ENCODE data around the gene STEAP3. TPM values are rescaled to one million over a fixed set of nuclear protein-coding genes. Genes with fewer than 3 reads are reported as not detected.

STEAP3 gene
- total and polyA plus RNA-seq, 4 donors: 1.9 to 20.3 (median 6.3) TPM

DNA sequence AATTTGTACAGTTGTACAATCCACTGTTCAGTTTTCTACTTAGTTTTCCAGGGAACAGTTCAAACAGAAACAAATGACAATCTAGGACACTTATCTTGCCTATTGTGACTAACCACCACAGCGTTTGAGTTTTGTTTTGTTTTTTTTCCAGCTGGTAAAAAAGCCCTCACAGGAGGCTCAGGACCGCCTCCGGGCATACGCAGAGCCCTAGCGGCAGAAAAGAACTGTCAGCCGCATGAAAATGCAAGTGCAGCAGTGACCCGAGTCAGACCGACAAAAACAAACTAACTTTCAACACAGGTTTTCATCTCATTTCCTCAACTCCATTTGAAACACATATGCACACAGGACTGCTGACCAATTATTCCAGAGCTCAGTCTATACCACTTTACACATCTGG, 68.6 kb downstream of the STEAP3 start:
- intact Hi-C loops (cut with DNase I): loop anchor here (5.0 kb wide), 2 partner anchors 280 to 410 kb away; no protein-coding TSS in a partner anchor
- Histone ChIP-seq H3K36me3 (ENCODE audit: control insufficient read depth in 1 of 2, insufficient read depth in 2 of 2, low read length in 1 of 2) (no peaks in the 10 kb centered on the region), H3K9me3 (ENCODE audit: control insufficient read depth, low read length) (no peaks in the 10 kb centered on the region), H3K4me1 (ENCODE audit: control insufficient read depth in 1 of 2, insufficient read depth in 2 of 2, low read length in 2 of 2) (no peaks in the 10 kb centered on the region), H3K27ac (ENCODE audit: low read depth in 1 of 2, low read length in 2 of 2) (no peak overlapping the region), H3K4me3 (ENCODE audit: low read length in 2 of 2) (no peak overlapping the region), H3K27me3 (ENCODE audit: control insufficient read depth in 1 of 2, insufficient read depth in 2 of 2, low read length in 1 of 2) (no peaks in the 10 kb centered on the region)
- no peak for ATAC-seq (ENCODE audit: low FRiP score)
- no peak for DNase-seq
- 11 to 31% methylated on average over 8 of the region's 8 CpGs for WGBS, 2 donors

DNA sequence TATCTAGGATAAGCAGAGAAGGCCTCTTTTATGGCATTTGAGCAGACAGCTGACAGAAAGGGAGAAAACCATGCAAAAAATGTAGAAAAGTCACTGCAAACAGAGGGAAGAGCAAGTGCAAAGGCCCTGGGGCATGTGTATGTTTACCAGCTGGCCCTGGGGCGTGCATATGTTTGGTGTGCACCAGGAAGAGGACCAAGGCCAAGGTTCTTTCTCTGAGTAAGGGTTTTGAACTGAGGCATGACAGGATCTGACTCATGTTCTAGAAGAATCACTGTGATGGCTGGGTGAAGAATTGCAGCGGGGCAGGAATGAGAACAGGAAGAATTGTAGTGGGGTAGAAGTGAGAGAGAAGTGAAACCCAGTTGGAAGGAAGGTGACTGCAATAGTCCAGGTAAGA, 69.6 kb downstream of the STEAP3 start:
- Histone ChIP-seq H3K9me3 (ENCODE audit: control insufficient read depth, low read length) (no peaks in the 10 kb centered on the region), H3K36me3 (ENCODE audit: control insufficient read depth in 1 of 2, insufficient read depth in 2 of 2, low read length in 1 of 2) (no peaks in the 10 kb centered on the region), H3K27me3 (ENCODE audit: control insufficient read depth in 1 of 2, insufficient read depth in 2 of 2, low read length in 1 of 2) (no peaks in the 10 kb centered on the region), H3K27ac (ENCODE audit: low read depth in 1 of 2, low read length in 2 of 2) (no peak overlapping the region), H3K4me3 (ENCODE audit: low read length in 2 of 2) (no peak overlapping the region), H3K4me1 (ENCODE audit: control insufficient read depth in 1 of 2, insufficient read depth in 2 of 2, low read length in 2 of 2) (no peaks in the 10 kb centered on the region)
- no peak for ATAC-seq (ENCODE audit: low FRiP score)
- no peak for DNase-seq
- WGBS, 2 donors: 96 to 100% methylated on average over 2 of the region's 2 CpGs
- intact Hi-C loops (cut with DNase I): loop anchor here (5.0 kb wide), 2 partner anchors 281 to 411 kb away; no protein-coding TSS in a partner anchor

DNA sequence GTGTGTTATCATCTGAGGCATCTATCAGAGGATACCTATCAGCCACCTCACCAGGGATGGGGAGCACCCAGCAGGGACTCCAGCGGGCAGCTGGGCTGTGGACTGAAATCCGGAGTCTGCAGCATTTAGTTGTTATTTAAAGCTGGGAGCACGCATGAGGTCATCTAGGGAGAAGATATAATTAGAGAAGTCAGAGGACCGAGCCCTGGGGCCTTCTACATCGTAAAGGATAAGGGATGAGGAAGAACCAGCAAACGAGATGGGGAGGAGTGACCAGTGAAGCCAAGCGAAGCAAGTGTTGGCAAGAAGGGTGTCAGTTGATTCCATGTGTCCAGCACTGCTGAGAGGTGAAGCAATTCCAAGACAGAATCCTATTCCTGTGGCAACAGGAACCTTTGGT, 70.3 kb downstream of the STEAP3 start:
- Histone ChIP-seq H3K4me3 (ENCODE audit: low read length in 2 of 2) (no peak overlapping the region), H3K9me3 (ENCODE audit: control insufficient read depth, low read length) (no peaks in the 10 kb centered on the region), H3K36me3 (ENCODE audit: control insufficient read depth in 1 of 2, insufficient read depth in 2 of 2, low read length in 1 of 2) (no peaks in the 10 kb centered on the region), H3K4me1 (ENCODE audit: control insufficient read depth in 1 of 2, insufficient read depth in 2 of 2, low read length in 2 of 2) (no peaks in the 10 kb centered on the region), H3K27ac (ENCODE audit: low read depth in 1 of 2, low read length in 2 of 2) (no peak overlapping the region), H3K27me3 (ENCODE audit: control insufficient read depth in 1 of 2, insufficient read depth in 2 of 2, low read length in 1 of 2) (no peaks in the 10 kb centered on the region)
- 72 to 73% methylated on average over 7 of the region's 7 CpGs for WGBS, 2 donors
- ATAC-seq (ENCODE audit: low FRiP score) (no peak), DNase-seq (peak in 1 of 2 donors; percentile 59)
- intact Hi-C loops (cut with DNase I): loop anchor here (5.0 kb wide), 2 partner anchors 282 to 412 kb away; no protein-coding TSS in a partner anchor

DNA sequence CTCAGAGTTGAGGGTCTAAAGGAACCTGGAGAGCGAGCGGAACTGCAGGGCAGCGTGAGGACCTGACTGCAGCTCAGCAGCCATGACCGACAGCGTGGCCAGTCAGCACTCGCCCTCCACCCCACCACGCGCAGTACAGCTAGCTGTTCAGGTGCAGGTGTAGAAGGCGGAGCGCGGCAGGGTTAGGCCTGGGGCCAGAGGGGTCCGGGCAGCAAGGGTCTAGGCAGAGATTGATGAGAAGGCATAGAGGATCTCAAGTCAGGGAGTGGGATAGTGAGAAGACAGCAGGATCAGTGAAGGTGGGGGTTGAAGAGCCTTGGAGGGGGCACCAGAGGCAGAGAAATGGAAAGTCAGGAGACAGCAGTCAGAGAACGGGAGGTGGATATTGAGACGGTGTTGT, 71.0 kb downstream of the STEAP3 start:
- H3K4me3 ChIP-seq (ENCODE audit: low read length in 2 of 2): no peak overlapping the region
- H3K9me3 ChIP-seq (ENCODE audit: control insufficient read depth, low read length): no peaks in the 10 kb centered on the region
- DNase-seq: no peak
- intact Hi-C loops (cut with DNase I): loop anchor here (5.0 kb wide), 2 partner anchors 282 to 412 kb away; no protein-coding TSS in a partner anchor
- no peaks in the 10 kb centered on the region for H3K4me1 ChIP-seq (ENCODE audit: control insufficient read depth in 1 of 2, insufficient read depth in 2 of 2, low read length in 2 of 2)
- H3K36me3 ChIP-seq (ENCODE audit: control insufficient read depth in 1 of 2, insufficient read depth in 2 of 2, low read length in 1 of 2): no peaks in the 10 kb centered on the region
- no peak for ATAC-seq (ENCODE audit: low FRiP score)
- H3K27me3 ChIP-seq (ENCODE audit: control insufficient read depth in 1 of 2, insufficient read depth in 2 of 2, low read length in 1 of 2): no peaks in the 10 kb centered on the region
- no peak overlapping the region for H3K27ac ChIP-seq (ENCODE audit: low read depth in 1 of 2, low read length in 2 of 2)
- WGBS, 2 donors: 89 to 92% methylated on average over 14 of the region's 14 CpGs

DNA sequence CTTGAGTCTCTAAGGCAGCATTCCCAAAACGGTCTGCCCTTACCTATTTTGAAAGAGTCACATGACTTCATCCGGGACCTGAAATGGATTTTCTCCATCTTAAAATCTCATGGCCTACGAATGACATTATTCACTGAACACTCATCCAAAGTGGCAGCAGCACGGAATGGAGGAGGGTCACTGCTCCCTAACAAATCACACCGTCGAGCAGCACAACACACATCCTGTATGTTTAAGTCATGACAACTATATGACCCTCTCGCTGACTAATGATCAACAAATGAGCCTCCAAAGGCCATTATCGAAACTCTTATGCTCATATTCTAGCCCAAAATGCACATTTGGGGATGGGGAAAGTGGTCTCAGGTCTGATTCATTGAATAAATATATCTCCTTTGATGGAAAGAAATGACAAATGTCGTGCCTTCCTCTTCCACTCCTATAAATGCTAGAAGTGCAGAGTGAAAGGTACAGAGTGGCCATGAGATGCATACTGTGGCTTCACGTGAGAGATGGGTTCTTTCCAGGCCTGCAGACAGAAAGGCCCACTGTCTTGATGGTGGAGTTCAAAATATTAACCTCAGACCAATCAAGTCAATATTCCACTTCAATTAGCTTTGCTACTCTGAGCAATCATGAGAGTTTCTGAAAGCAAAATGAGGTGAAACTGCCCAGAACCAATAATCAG, 72.2 kb downstream of the STEAP3 start:
- Histone ChIP-seq H3K4me1 (ENCODE audit: control insufficient read depth in 1 of 2, insufficient read depth in 2 of 2, low read length in 2 of 2) (no peaks in the 10 kb centered on the region), H3K9me3 (ENCODE audit: control insufficient read depth, low read length) (no peaks in the 10 kb centered on the region), H3K4me3 (ENCODE audit: low read length in 2 of 2) (no peak overlapping the region), H3K27ac (ENCODE audit: low read depth in 1 of 2, low read length in 2 of 2) (no peak overlapping the region), H3K27me3 (ENCODE audit: control insufficient read depth in 1 of 2, insufficient read depth in 2 of 2, low read length in 1 of 2) (no peaks in the 10 kb centered on the region), H3K36me3 (ENCODE audit: control insufficient read depth in 1 of 2, insufficient read depth in 2 of 2, low read length in 1 of 2) (no peaks in the 10 kb centered on the region)
- WGBS, 2 donors: 66 to 77% methylated on average over 10 of the region's 10 CpGs
- DNase-seq: no peak
- no peak for ATAC-seq (ENCODE audit: low FRiP score)
- intact Hi-C loops (cut with DNase I): no loop called here

DNA sequence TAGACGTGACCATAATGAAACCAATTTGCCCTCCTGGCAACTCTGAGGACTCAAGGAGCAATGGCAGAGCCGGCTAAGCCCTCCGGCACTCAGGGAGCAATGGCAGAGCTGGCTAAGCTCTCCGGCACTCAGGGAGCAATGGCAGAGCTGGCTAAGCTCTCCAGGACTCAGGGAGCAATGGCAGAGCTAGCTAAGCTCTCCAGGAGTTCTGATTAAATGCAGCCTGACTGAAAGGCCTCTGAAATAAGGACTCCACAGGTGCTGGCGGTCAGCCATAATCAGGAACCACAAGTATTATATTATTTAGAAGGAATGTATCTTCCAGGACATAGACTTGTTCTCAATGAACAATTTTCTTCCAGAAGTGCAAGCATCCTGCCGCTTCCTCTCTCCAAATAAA, 77.8 kb downstream of the STEAP3 start:
- H3K27me3 ChIP-seq (ENCODE audit: control insufficient read depth in 1 of 2, insufficient read depth in 2 of 2, low read length in 1 of 2): no peaks in the 10 kb centered on the region
- 92 to 95% methylated on average over 6 of the region's 6 CpGs for WGBS, 2 donors
- peaks cover 0 to 2% of the 10 kb centered on the region in 2 donors for H3K36me3 ChIP-seq (ENCODE audit: control insufficient read depth in 1 of 2, insufficient read depth in 2 of 2, low read length in 1 of 2)
- DNase-seq: no peak
- H3K4me1 ChIP-seq (ENCODE audit: control insufficient read depth in 1 of 2, insufficient read depth in 2 of 2, low read length in 2 of 2): no peaks in the 10 kb centered on the region
- intact Hi-C loops (cut with DNase I): no loop called here
- H3K27ac ChIP-seq (ENCODE audit: low read depth in 1 of 2, low read length in 2 of 2): no peak overlapping the region
- H3K9me3 ChIP-seq (ENCODE audit: control insufficient read depth, low read length): no peaks in the 10 kb centered on the region
- ATAC-seq (ENCODE audit: low FRiP score): no peak
- no peak overlapping the region for H3K4me3 ChIP-seq (ENCODE audit: low read length in 2 of 2)

DNA sequence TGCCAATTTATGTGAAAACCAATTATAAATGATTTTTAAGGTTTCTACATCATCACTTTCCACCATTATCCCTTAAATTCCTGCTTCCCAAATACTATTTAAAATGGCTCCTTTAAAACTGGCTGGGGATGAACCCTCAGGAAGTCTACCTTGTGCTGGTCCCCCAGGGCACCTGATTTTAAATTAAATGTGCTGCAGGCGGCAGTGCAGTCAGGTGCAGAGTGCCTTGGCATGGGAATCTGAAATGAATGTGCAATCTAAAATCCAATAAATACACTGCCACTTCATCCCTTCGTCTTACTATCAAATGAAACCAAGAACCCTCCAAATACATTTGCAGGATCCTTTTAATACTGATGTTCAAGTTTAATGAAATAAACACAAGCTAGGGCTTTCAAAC, 81.2 kb downstream of the STEAP3 start:
- Histone ChIP-seq H3K4me1 (ENCODE audit: control insufficient read depth in 1 of 2, insufficient read depth in 2 of 2, low read length in 2 of 2) (no peaks in the 10 kb centered on the region), H3K4me3 (ENCODE audit: low read length in 2 of 2) (no peak overlapping the region), H3K27me3 (ENCODE audit: control insufficient read depth in 1 of 2, insufficient read depth in 2 of 2, low read length in 1 of 2) (no peaks in the 10 kb centered on the region), H3K27ac (ENCODE audit: low read depth in 1 of 2, low read length in 2 of 2) (no peak overlapping the region), H3K9me3 (ENCODE audit: control insufficient read depth, low read length) (no peaks in the 10 kb centered on the region), H3K36me3 (ENCODE audit: control insufficient read depth in 1 of 2, insufficient read depth in 2 of 2, low read length in 1 of 2) (peaks cover 0 to 2% of the 10 kb centered on the region in 2 donors)
- ATAC-seq (ENCODE audit: low FRiP score): no peak
- intact Hi-C loops (cut with DNase I): no loop called here
- 91 to 92% methylated on average over 2 of the region's 2 CpGs for WGBS, 2 donors
- no peak for DNase-seq

DNA sequence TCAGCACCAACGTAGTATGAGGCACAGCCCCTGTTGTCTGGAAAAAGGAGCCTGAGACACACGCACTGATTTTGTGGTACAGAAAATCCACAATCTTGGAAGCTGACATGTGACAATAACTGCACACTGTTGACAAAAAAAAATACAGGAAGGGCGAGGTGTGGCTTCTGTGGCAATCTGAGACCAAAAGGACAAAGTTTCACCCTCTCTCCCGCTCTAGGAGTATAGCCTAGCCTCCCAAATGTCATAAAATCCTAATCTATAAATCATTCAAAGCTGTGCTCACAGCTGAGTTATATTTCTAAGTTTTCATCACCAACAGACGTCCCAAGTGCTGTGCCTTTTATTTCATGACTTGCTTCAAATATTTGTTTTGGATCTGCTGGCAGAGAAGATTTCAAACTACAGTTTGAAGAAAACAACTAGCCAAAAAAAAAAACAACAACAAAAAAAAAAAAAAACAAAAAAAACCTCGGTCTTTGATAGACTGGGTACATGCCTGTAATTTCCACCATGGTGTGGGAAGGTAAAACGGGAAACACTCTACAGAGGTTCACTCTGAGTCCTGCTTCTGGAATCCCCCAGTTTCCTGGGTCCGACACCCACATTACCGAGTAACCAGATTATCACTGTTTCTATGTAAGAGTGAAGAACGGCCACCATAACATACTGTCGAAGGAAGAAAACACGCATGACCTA, 82.0 kb downstream of the STEAP3 start:
- Histone ChIP-seq H3K27me3 (ENCODE audit: control insufficient read depth in 1 of 2, insufficient read depth in 2 of 2, low read length in 1 of 2) (no peaks in the 10 kb centered on the region), H3K27ac (ENCODE audit: low read depth in 1 of 2, low read length in 2 of 2) (no peak overlapping the region), H3K9me3 (ENCODE audit: control insufficient read depth, low read length) (no peaks in the 10 kb centered on the region), H3K4me3 (ENCODE audit: low read length in 2 of 2) (no peak overlapping the region), H3K36me3 (ENCODE audit: control insufficient read depth in 1 of 2, insufficient read depth in 2 of 2, low read length in 1 of 2) (peaks cover 0 to 2% of the 10 kb centered on the region in 2 donors), H3K4me1 (ENCODE audit: control insufficient read depth in 1 of 2, insufficient read depth in 2 of 2, low read length in 2 of 2) (no peaks in the 10 kb centered on the region)
- 75% methylated on average over 12 of the region's 12 CpGs for WGBS, 2 donors
- intact Hi-C loops (cut with DNase I): no loop called here
- ATAC-seq (ENCODE audit: low FRiP score) (no peak), DNase-seq (no peak)

DNA sequence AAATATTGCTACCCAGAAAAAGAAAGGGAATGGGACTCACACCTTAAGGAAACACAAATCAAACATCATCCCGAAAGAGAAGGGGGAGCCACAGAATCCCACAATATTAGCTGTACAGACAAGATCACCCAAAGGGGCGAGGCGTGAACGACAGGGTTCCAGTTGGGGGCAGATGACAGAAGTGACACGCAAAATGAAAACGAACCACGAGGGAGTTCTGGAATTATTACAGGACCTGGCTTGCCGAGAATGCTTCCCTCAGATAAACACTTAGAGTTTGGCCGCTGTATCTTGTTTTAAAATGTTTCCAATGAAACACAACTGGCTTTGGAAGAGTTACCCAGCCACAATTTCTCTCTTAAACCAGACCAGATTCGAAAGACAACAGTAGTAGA, 82.6 kb downstream of the STEAP3 start:
- no peaks in the 10 kb centered on the region for H3K9me3 ChIP-seq (ENCODE audit: control insufficient read depth, low read length)
- ATAC-seq (ENCODE audit: low FRiP score) (no peak), DNase-seq (no peak)
- peaks cover 0 to 3% of the 10 kb centered on the region in 2 donors for H3K36me3 ChIP-seq (ENCODE audit: control insufficient read depth in 1 of 2, insufficient read depth in 2 of 2, low read length in 1 of 2)
- H3K4me1 ChIP-seq (ENCODE audit: control insufficient read depth in 1 of 2, insufficient read depth in 2 of 2, low read length in 2 of 2): no peaks in the 10 kb centered on the region
- intact Hi-C loops (cut with DNase I): no loop called here
- no peak overlapping the region for H3K4me3 ChIP-seq (ENCODE audit: low read length in 2 of 2)
- no peak overlapping the region for H3K27ac ChIP-seq (ENCODE audit: low read depth in 1 of 2, low read length in 2 of 2)
- 83 to 85% methylated on average over 10 of the region's 10 CpGs for WGBS, 2 donors
- H3K27me3 ChIP-seq (ENCODE audit: control insufficient read depth in 1 of 2, insufficient read depth in 2 of 2, low read length in 1 of 2): no peaks in the 10 kb centered on the region

Measured in aorta (tissue), 5 donors.